Fibroblast of the aortic adventitia (primary cell): Measurements from ENCODE around the gene HOXB7. TPM values are rescaled to one million over a fixed set of nuclear protein-coding genes. Genes with fewer than 3 reads are reported as not detected.

Experiments
- DNase-seq: peaks from one replicate; pipeline ENCODE4 v3.0.0-alpha.2; 2010; ENCODE audit warnings: low read depth
- H3K4me3 ChIP-seq: 2 replicates; pipeline ENCODE4 v1.5.1; 2011; ENCODE audit warnings: low read depth, mild to moderate bottlenecking, control low read depth, low read length, moderate library complexity
- total RNA-seq: library from RNA; depleted of rRNA; stranded (reverse); fragments of >200 nt; gene quantifications from 2 replicates; pipeline ENCODE4 v1.2.3, GENCODE V29; 2012; ENCODE audit warnings: low replicate concordance
- TF ChIP-seq, protein P1 (sequence below): IDR thresholded peaks from 2 replicates; pipeline ENCODE4 v1.5.1; 2011; ENCODE audit warnings: mild to moderate bottlenecking, low read length, control low read depth, inconsistent platforms; ENCODE audit not compliant: insufficient read depth

Gene HOXB7
- total RNA-seq, 1 donor = 0.18 TPM

DNA sequence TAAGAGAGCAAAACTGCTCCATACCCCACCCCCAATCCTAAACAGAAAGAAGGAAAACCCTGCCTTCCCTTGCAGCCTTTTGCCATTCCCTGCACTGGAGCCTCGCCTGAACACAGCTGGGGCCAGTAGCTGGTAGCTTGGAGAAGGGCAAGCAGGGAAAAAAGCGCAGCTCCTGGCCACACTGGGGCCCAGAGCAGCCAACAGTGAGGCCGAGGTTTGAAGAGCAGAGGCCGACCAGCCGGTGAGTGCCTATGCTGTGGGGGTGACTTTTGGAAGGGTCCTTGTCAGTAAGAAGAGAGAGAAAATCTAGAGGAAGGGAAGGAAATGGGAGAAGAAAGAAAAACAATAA lies 18.6 kb upstream of the HOXB7 start:
- H3K4me3 ChIP-seq = no peak overlapping the region
- no peak for DNase-seq
- TF ChIP-seq, protein P1, sequence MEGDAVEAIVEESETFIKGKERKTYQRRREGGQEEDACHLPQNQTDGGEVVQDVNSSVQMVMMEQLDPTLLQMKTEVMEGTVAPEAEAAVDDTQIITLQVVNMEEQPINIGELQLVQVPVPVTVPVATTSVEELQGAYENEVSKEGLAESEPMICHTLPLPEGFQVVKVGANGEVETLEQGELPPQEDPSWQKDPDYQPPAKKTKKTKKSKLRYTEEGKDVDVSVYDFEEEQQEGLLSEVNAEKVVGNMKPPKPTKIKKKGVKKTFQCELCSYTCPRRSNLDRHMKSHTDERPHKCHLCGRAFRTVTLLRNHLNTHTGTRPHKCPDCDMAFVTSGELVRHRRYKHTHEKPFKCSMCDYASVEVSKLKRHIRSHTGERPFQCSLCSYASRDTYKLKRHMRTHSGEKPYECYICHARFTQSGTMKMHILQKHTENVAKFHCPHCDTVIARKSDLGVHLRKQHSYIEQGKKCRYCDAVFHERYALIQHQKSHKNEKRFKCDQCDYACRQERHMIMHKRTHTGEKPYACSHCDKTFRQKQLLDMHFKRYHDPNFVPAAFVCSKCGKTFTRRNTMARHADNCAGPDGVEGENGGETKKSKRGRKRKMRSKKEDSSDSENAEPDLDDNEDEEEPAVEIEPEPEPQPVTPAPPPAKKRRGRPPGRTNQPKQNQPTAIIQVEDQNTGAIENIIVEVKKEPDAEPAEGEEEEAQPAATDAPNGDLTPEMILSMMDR = no peak

DNA sequence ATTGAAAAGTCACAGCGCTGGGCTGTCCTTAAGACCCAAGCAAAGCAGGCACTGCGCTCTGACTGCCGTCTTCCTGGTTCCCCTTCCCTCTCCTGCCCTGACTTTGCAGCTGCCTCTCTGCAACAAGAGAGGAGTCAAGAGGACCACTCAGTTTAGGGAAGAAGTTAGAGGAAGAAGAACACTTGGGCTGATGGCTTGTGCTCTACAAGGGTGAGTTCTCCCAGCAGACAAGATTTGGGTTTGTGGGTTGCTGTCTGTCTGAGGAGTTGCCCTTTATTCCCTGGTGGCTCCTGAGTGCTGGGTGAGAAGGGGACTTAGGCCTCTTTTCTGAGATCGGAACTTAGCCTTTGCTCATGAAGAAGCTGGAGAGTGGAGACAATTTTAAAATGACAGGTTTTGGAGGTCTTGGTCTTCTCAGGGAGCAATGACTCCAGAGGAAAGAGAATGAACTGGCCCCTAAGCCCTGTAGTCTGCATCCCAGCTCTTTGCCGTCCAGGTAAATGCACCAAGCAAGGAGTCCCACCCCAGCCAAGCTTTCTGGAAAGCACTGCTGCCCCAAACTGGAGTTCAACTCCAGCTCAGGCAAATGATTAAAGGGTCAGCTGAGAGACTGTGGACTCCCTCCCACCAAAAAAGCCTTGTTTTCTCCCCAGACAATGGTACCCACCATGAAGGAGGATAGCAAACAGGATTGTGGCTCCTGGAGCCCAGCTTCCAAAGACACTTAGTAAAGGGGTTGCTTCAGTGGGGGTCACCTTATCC lies 18.0 kb upstream of the HOXB7 start:
- DNase-seq = no peak
- H3K4me3 ChIP-seq = no peak overlapping the region
- TF ChIP-seq, protein P1 = no peak

DNA sequence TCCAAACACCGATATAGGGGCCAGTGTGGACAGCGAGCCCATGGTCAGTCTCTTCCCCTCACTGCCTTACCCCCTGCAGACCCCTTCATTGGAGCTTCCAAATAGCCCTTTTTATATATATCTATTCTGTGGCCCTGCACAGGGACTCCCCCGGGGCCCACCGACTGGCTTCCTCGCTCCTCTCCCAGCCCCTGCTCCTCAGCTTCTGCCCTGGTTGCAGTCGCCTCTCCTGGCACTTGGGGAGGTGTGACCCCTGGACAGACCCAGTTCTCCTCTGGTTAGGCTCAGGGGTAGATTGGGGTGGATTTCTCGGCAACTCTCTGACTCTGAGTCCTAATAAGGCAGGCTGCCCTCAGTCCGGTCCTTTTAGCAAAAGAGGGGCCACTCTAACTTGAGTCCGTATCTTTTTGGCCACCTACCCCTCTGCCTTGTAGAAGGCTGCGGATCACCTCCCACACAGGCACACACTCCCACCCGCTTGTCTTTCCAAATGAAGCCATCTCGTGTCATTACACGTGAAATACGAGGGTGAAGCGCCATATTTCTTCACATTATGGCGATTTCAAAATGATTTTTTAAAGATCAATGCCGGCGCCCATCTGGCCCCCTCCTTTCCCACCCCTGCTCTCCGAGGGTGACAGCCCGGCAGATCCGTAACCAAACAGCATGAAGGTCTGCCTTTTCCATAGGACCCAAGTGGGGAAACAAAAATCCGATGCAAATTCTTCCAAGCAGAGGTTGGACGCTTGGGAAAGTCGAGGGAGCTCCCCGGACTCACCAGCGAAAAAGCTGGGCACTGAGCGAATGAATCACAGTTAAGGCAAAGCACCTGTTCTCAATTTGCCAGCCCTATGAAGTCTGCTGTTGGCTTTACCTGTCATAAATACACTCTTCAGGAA lies 17.1 kb upstream of the HOXB7 start:
- TF ChIP-seq, protein P1 = no peak
- DNase-seq = no peak
- no peak overlapping the region for H3K4me3 ChIP-seq

DNA sequence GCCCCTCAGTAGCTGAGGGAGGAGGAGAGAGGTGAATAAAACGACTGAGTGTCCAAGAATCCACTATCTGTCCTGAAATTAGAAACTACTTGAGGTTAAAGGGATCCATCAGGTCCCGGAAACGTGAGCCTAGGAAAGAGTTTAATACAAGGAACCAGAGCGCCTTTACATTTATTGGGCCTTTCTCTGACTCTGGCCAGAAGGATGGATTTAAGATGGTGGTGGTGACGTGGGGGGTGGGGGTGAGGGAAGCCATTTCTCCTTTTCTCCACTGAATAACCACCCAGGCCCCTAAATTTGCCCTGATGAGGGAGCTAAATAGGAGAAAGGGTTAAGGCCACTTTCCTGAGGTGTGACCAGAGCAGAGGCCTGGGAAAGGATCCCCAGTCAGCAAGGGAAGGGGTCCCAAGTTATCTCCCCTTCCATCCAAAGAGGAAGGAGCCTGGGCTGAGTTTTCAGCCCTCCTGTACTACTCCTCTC lies 16.3 kb upstream of the HOXB7 start:
- TF ChIP-seq, protein P1 = no peak
- DNase-seq = no peak
- no peak overlapping the region for H3K4me3 ChIP-seq

DNA sequence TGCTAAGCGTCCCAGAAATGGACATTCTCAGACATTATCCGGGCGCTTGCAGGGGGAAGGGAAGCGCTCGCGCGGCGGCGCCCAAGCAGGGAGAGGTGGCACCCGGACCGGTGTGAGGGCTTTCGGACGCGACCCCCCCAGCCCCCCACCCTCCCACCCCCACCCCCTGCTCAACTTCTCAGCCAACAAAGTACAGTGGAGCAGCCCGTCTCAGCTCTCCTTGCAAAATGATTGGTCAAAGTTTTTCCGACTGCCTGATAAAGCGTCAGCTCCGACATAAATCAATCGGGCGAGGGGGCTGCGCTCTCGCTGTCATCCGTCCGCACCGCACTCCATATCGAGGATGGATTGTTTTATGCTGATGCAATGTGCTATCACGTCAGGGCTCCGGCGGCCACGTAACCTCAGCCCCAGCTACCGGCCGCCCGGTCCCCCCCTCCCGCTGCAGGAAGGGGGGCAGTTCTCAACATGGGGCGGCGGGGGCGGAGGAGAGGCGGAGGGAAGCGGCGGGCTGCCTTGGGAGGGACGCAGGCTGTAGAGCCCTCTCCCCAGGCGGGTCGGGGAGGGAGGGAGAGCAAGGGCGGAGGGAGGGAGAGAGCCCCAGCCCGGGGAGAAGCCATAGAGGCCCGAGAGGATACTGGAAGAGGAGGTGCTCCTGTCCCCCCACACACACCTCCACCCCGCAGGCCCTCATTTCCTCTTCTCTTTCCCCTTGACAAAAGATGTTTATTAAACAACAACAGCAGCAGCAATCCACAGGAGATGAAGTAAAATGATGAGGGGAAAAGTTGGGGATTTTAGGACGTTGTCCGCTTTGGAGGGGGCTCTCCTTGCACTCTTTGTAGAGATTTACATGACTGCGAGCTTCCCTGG lies 15.7 kb upstream of the HOXB7 start, which contains the start of gene HOXB9:
HOXB9 (minus strand) TSS at position 114 of the 873 bp plus-strand sequence; CDS start at position 25, 89 bp downstream.
- no peak for DNase-seq
- TF ChIP-seq, protein P1 = no peak
- peak within 1 kb of the TSS; percentile 31 for H3K4me3 ChIP-seq

DNA sequence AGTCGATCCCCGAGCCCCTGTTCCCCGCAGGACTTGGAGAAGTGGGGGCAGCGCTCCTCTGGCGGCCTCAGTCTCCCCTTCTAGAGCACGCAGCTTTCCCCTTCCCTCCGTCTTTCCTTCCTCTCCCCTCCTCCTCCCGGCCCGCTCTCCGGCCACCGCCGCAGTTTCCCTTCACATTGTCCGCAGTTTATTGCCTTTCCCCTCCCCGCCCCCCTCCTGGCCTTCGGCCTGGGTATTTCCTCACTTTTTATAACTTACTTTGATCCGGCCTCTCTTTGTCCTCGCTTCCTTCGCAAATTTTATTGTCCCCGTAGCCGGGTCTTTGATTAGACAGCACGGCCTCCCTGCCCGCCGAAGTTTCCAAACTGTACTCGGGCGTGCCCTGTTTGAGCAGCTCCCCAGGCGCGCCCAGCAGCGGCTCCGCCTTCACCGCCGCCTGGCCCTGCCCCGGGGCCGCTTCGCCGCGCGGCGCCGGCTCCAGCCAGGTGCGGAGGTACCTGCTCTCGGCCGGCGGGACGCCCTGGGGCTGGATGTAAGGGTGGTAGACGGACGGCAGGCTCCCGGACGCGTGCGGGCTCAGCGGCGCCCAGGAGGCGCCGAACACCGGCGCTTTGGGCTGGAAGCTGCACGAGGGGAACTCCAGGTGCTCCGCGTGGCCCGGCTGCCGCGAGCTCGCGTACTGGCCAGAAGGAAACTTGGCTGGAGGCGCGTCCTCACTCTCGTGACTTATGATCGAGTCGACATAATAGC lies 14.9 kb upstream of the HOXB7 start:
- peak overlapping the region; percentile 31 for H3K4me3 ChIP-seq
- no peak for DNase-seq
- TF ChIP-seq, protein P1 = no peak
